ENCODE data around the gene SCN9A. TPM values are rescaled to one million over a fixed set of nuclear protein-coding genes. Genes with fewer than 3 reads are reported as not detected.
"Not testable (repeated sequence)": the region's sequence is repeated elsewhere in the genome, so short reads cannot be mapped to it uniquely, and the experiment has no call there.

The SCN9A gene
- total RNA-seq, 4 donors from 2014 or later, result 1.5 to 14.2 (median 4.6) TPM

GRCh38 chr2:166223298-166223697 is 152.4 kb downstream of the SCN9A start:
- Histone ChIP-seq H3K27ac (no peak overlapping the region), H3K4me1 (no peaks in the 10 kb centered on the region), H3K9me3 (no peaks in the 10 kb centered on the region), H3K27me3 (peaks cover 0 to 3% of the 10 kb centered on the region in 2 donors), H3K4me3 (no peak overlapping the region), H3K36me3 (no peaks in the 10 kb centered on the region)
- intact Hi-C loops (cut with DNase I; ENCODE audit: low total_unique reads), result no loop called here
- TF ChIP-seq CTCF (IDR thresholded peaks at IDR 0.05) (no peak), POLR2A (IDR thresholded peaks at IDR 0.05) (no peak)
- no peak for DNase-seq

GRCh38 chr2:166211079-166211478 is 164.7 kb downstream of the SCN9A start:
- Histone ChIP-seq H3K4me1 (no peaks in the 10 kb centered on the region), H3K36me3 (no peaks in the 10 kb centered on the region), H3K27ac (no peak overlapping the region), H3K9me3 (no peaks in the 10 kb centered on the region), H3K4me3 (no peak overlapping the region), H3K27me3 (no peaks in the 10 kb centered on the region)
- no peak for DNase-seq
- intact Hi-C loops (cut with DNase I; ENCODE audit: low total_unique reads), result no loop called here
- no peak for TF ChIP-seq CTCF (IDR thresholded peaks at IDR 0.05)
- no peak for TF ChIP-seq POLR2A (IDR thresholded peaks at IDR 0.05)

GRCh38 chr2:166209944-166210343 is 165.8 kb downstream of the SCN9A start:
- H3K4me1 ChIP-seq; H3K4me3 ChIP-seq; H3K27me3 ChIP-seq; H3K36me3 ChIP-seq; DNase-seq; H3K9me3 ChIP-seq; intact Hi-C loops (cut with DNase I; ENCODE audit: low total_unique reads); H3K27ac ChIP-seq: not testable (repeated sequence)

- H3K27ac ChIP-seq; DNase-seq; H3K4me1 ChIP-seq; intact Hi-C loops (cut with DNase I; ENCODE audit: low total_unique reads); H3K4me3 ChIP-seq; H3K27me3 ChIP-seq; H3K9me3 ChIP-seq; H3K36me3 ChIP-seq: not testable (repeated sequence)
Observed at GRCh38 chr2:166209367-166209766, 166.4 kb downstream of the SCN9A start.

- H3K27me3 ChIP-seq; DNase-seq; H3K27ac ChIP-seq; H3K9me3 ChIP-seq; H3K4me3 ChIP-seq; intact Hi-C loops (cut with DNase I; ENCODE audit: low total_unique reads); H3K36me3 ChIP-seq; H3K4me1 ChIP-seq: not testable (repeated sequence)
Observed at GRCh38 chr2:166206153-166206552, 169.6 kb downstream of the SCN9A start.

GRCh38 chr2:166202778-166203177 is 173.0 kb downstream of the SCN9A start:
- intact Hi-C loops (cut with DNase I; ENCODE audit: low total_unique reads), result no loop called here
- H3K36me3 ChIP-seq, result no peaks in the 10 kb centered on the region
- no peak overlapping the region for H3K27ac ChIP-seq
- H3K9me3 ChIP-seq, result no peaks in the 10 kb centered on the region
- H3K4me3 ChIP-seq, result no peak overlapping the region
- TF ChIP-seq CTCF (IDR thresholded peaks at IDR 0.05), result no peak
- TF ChIP-seq POLR2A (IDR thresholded peaks at IDR 0.05), result no peak
- no peaks in the 10 kb centered on the region for H3K4me1 ChIP-seq
- H3K27me3 ChIP-seq, result no peaks in the 10 kb centered on the region
- no peak for DNase-seq

- intact Hi-C loops (cut with DNase I; ENCODE audit: low total_unique reads), result no loop called here
- Histone ChIP-seq H3K4me1 (no peaks in the 10 kb centered on the region), H3K9me3 (no peaks in the 10 kb centered on the region), H3K36me3 (no peaks in the 10 kb centered on the region), H3K27me3 (no peaks in the 10 kb centered on the region), H3K4me3 (no peak overlapping the region), H3K27ac (no peak overlapping the region)
- no peak for DNase-seq
- no peak for TF ChIP-seq CTCF (IDR thresholded peaks at IDR 0.05)
- no peak for TF ChIP-seq POLR2A (IDR thresholded peaks at IDR 0.05)
Observed at GRCh38 chr2:166197446-166197845, 178.3 kb downstream of the SCN9A start.

All from uterus (tissue), 4 donors.